ENCODE results near the gene LRRC2.

DNA sequence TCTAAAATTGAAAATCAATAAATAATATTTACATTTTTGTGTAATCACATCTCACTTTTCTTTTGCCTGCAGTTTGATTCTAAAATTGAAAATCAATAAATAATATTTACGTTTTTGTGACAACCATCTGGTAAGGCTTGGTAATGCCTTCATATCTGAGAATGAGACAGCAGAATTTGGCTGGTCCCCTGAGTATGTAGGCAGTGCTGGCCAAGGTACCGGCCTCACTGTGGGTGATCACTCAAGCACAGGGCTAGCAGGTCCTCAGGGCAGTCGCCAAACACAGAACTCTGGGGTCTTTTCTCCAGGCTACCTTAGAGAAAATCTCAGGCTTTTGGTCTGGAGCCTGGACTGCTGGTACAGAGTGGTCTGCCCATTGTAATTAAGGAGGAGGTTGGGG lies 42.1 kb downstream of the LRRC2 start:
- TF ChIP-seq, protein P1, sequence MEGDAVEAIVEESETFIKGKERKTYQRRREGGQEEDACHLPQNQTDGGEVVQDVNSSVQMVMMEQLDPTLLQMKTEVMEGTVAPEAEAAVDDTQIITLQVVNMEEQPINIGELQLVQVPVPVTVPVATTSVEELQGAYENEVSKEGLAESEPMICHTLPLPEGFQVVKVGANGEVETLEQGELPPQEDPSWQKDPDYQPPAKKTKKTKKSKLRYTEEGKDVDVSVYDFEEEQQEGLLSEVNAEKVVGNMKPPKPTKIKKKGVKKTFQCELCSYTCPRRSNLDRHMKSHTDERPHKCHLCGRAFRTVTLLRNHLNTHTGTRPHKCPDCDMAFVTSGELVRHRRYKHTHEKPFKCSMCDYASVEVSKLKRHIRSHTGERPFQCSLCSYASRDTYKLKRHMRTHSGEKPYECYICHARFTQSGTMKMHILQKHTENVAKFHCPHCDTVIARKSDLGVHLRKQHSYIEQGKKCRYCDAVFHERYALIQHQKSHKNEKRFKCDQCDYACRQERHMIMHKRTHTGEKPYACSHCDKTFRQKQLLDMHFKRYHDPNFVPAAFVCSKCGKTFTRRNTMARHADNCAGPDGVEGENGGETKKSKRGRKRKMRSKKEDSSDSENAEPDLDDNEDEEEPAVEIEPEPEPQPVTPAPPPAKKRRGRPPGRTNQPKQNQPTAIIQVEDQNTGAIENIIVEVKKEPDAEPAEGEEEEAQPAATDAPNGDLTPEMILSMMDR (IDR thresholded peaks at IDR 0.05; ENCODE audit: insufficient read depth, low read length) = no peak
- no peak for TF ChIP-seq POLR2AphosphoS5 (IDR thresholded peaks at IDR 0.05; ENCODE audit: low read depth)
- TF ChIP-seq, protein P2, sequence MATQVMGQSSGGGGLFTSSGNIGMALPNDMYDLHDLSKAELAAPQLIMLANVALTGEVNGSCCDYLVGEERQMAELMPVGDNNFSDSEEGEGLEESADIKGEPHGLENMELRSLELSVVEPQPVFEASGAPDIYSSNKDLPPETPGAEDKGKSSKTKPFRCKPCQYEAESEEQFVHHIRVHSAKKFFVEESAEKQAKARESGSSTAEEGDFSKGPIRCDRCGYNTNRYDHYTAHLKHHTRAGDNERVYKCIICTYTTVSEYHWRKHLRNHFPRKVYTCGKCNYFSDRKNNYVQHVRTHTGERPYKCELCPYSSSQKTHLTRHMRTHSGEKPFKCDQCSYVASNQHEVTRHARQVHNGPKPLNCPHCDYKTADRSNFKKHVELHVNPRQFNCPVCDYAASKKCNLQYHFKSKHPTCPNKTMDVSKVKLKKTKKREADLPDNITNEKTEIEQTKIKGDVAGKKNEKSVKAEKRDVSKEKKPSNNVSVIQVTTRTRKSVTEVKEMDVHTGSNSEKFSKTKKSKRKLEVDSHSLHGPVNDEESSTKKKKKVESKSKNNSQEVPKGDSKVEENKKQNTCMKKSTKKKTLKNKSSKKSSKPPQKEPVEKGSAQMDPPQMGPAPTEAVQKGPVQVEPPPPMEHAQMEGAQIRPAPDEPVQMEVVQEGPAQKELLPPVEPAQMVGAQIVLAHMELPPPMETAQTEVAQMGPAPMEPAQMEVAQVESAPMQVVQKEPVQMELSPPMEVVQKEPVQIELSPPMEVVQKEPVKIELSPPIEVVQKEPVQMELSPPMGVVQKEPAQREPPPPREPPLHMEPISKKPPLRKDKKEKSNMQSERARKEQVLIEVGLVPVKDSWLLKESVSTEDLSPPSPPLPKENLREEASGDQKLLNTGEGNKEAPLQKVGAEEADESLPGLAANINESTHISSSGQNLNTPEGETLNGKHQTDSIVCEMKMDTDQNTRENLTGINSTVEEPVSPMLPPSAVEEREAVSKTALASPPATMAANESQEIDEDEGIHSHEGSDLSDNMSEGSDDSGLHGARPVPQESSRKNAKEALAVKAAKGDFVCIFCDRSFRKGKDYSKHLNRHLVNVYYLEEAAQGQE (IDR thresholded peaks at IDR 0.05; ENCODE audit: insufficient replicate concordance, low read depth) = peak; percentile 70
- no peak for TF ChIP-seq GABPA (IDR thresholded peaks at IDR 0.05; ENCODE audit: low read depth)

Data from HL-60 (cell line).